Mesodermal cell (in vitro differentiated cells): ENCODE measurements around the gene PLEKHA6.

Experiments used
- H3K27ac ChIP-seq: 2 replicates; pipeline ENCODE4 v1.7.0; 2013; ENCODE audit warnings: mild to moderate bottlenecking, low read depth, low read length, moderate library complexity; ENCODE audit not compliant: severe bottlenecking
- H3K36me3 ChIP-seq: 2 replicates; pipeline ENCODE4 v1.7.1; 2013; ENCODE audit warnings: mild to moderate bottlenecking, low read length, moderate library complexity; ENCODE audit not compliant: control insufficient read depth, insufficient read depth
- H3K4me1 ChIP-seq: one replicate; pipeline ENCODE4 v1.7.1; 2013; ENCODE audit warnings: mild to moderate bottlenecking, low read length; ENCODE audit not compliant: insufficient read depth, control insufficient read depth, poor library complexity, severe bottlenecking
- H3K4me3 ChIP-seq: 2 replicates; pipeline ENCODE4 v1.7.0; 2013; ENCODE audit warnings: low read length, control low read depth, mild to moderate bottlenecking; ENCODE audit not compliant: insufficient read depth, poor library complexity, severe bottlenecking; ENCODE audit errors: extremely low read depth
- H3K9me3 ChIP-seq: 2 replicates; pipeline ENCODE4 v1.7.1; 2013; ENCODE audit warnings: mild to moderate bottlenecking, low read length, moderate library complexity; ENCODE audit not compliant: control insufficient read depth
- WGBS, 2 experiments: methylation state at CpG; one replicate each; pipeline ENCODE4 v1.1.5; 2013; ENCODE audit warnings: missing lambda C conversion rate in 2 of 2; ENCODE audit not compliant: insufficient coverage in 2 of 2; 5-methylcytosine and 5-hydroxymethylcytosine counted together

The PLEKHA6 gene

GRCh38 chr1:204188959-204189639, 170.6 kb downstream of the PLEKHA6 start:
- no peaks in the 10 kb centered on the region for H3K4me1 ChIP-seq

GRCh38 chr1:204186597-204186996, 173.1 kb downstream of the PLEKHA6 start:
- Histone ChIP-seq H3K4me1 (no peaks in the 10 kb centered on the region), H3K4me3 (no peak overlapping the region), H3K27ac (no peak overlapping the region), H3K36me3 (no peaks in the 10 kb centered on the region), H3K9me3 (no peaks in the 10 kb centered on the region)
- 92 to 97% methylated on average over 5 to 10 of the region's 10 CpGs for WGBS, 2 experiments

More at GRCh38 chr1:204188959-204189639, 170.6 kb downstream of the PLEKHA6 start:
- Histone ChIP-seq H3K27ac (no peak overlapping the region), H3K9me3 (no peaks in the 10 kb centered on the region), H3K36me3 (no peaks in the 10 kb centered on the region), H3K4me3 (no peak overlapping the region)
- 88 to 90% methylated on average over 5 to 9 of the region's 11 CpGs for WGBS, 2 experiments

- Histone ChIP-seq H3K9me3 (no peaks in the 10 kb centered on the region), H3K36me3 (no peaks in the 10 kb centered on the region), H3K4me1 (no peaks in the 10 kb centered on the region), H3K27ac (no peak overlapping the region), H3K4me3 (no peak overlapping the region)
- 80% methylated on average over 1 of the region's 1 CpG; no CpG with 5 or more reads in 1 of the 2 experiments for WGBS, 2 experiments
These were observed 178.6 kb downstream of the PLEKHA6 start for GRCh38 chr1:204181116-204181515.

GRCh38 chr1:204180133-204180532, 179.6 kb downstream of the PLEKHA6 start:
- Histone ChIP-seq H3K36me3 (no peaks in the 10 kb centered on the region), H3K4me3 (no peak overlapping the region), H3K4me1 (no peaks in the 10 kb centered on the region), H3K27ac (no peak overlapping the region), H3K9me3 (no peaks in the 10 kb centered on the region)
- WGBS, 2 experiments, result 66 to 72% methylated on average over 4 to 6 of the region's 6 CpGs

- 84 to 90% methylated on average over 6 of the region's 7 CpGs for WGBS, 2 experiments
- Histone ChIP-seq H3K9me3 (no peaks in the 10 kb centered on the region), H3K36me3 (no peaks in the 10 kb centered on the region), H3K4me3 (no peak overlapping the region), H3K4me1 (no peaks in the 10 kb centered on the region), H3K27ac (no peak overlapping the region)
These were observed 181.0 kb downstream of the PLEKHA6 start for GRCh38 chr1:204178487-204179281.

GRCh38 chr1:204177133-204177532, 182.6 kb downstream of the PLEKHA6 start:
- Histone ChIP-seq H3K27ac (no peak overlapping the region), H3K4me1 (no peaks in the 10 kb centered on the region)
- WGBS, 2 experiments, result 66 to 91% methylated on average over 3 to 4 of the region's 4 CpGs

GRCh38 chr1:204176049-204176448, 183.7 kb downstream of the PLEKHA6 start:
- Histone ChIP-seq H3K36me3 (no peaks in the 10 kb centered on the region), H3K4me1 (no peaks in the 10 kb centered on the region), H3K4me3 (no peak overlapping the region), H3K9me3 (no peaks in the 10 kb centered on the region), H3K27ac (no peak overlapping the region)
- 88 to 100% methylated on average over 1 of the region's 5 CpGs for WGBS, 2 experiments

More at GRCh38 chr1:204177133-204177532, 182.6 kb downstream of the PLEKHA6 start:
- H3K36me3 ChIP-seq, result no peaks in the 10 kb centered on the region
- H3K4me3 ChIP-seq, result no peak overlapping the region
- no peaks in the 10 kb centered on the region for H3K9me3 ChIP-seq

- H3K27ac ChIP-seq, result no peak overlapping the region
- H3K36me3 ChIP-seq, result no peaks in the 10 kb centered on the region
- WGBS, 2 experiments, result 77 to 89% methylated on average over 3 of the region's 3 CpGs
- no peak overlapping the region for H3K4me3 ChIP-seq
- H3K4me1 ChIP-seq, result no peaks in the 10 kb centered on the region
- H3K9me3 ChIP-seq, result peaks cover 8% of the 10 kb centered on the region
These were observed 184.8 kb downstream of the PLEKHA6 start for GRCh38 chr1:204174958-204175357.

- Histone ChIP-seq H3K36me3 (no peaks in the 10 kb centered on the region), H3K9me3 (peaks cover 21% of the 10 kb centered on the region), H3K4me3 (no peak overlapping the region), H3K4me1 (no peaks in the 10 kb centered on the region), H3K27ac (no peak overlapping the region)
- WGBS, 2 experiments, result no CpG with 5 or more reads among the region's 2 CpGs
These were observed 187.2 kb downstream of the PLEKHA6 start for GRCh38 chr1:204172404-204173029.

GRCh38 chr1:204171751-204172178, 188.0 kb downstream of the PLEKHA6 start:
- no peaks in the 10 kb centered on the region for H3K4me1 ChIP-seq
- H3K27ac ChIP-seq, result no peak overlapping the region
- 85 to 86% methylated on average over 3 of the region's 4 CpGs for WGBS, 2 experiments

More at GRCh38 chr1:204171751-204172178, 188.0 kb downstream of the PLEKHA6 start:
- no peaks in the 10 kb centered on the region for H3K36me3 ChIP-seq
- H3K9me3 ChIP-seq, result peaks cover 21% of the 10 kb centered on the region
- H3K4me3 ChIP-seq, result no peak overlapping the region
